ENCODE results near the gene SLC16A10.
"Not testable (repeated sequence)": the region's sequence is repeated elsewhere in the genome, so short reads cannot be mapped to it uniquely, and the experiment has no call there.

Gene SLC16A10

DNA sequence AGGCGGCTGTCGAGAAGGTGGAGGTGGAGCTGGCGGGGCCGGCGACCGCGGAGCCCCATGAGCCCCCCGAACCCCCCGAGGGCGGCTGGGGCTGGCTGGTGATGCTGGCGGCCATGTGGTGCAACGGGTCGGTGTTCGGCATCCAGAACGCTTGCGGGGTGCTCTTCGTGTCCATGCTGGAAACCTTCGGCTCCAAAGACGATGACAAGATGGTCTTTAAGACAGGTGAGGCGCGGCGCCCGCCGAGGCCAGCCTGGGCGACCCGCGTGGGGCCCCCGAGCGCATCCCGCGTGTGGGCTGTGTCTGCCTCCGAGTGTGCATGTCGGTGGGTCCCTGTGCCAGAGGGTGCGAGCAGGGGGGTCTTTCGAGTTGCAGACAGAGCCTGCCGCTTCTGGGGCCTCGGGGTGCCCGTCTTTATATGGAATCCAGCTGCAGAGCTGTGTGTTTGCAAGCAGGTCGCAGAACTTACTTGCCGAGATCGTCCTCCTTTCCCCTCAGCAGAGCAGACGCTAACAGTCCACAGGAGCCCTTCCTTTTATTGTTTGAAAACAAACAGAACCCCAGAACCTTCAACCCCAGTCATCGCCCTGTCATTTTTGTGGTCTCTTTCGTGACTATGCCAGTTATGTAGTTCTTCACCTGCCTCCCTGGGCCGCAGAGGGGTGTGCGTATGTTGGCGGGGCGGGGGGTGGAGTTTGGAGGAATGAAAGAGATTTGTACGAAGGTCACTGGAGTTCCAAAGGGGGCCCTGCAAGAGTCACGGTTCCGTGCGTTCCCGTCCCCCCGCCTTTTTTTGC lies 766 bp downstream of the SLC16A10 start:
- no peak for DNase-seq

DNA sequence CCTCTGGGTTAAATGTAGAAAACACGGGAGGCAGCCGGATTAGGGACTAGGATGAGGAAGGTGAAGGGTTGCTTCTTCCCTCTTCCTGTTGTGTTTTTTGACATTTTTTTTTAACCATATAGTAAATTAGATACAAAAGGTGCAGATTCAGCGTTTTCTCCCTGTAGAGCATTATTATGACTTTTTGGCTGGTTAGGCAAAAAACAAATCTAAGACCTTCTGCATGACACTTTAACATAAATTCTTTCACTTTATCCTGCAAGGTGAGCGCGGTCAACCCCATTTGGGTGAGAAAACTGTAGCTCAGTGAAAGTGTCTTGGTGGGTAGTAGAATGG lies 1.3 kb downstream of the SLC16A10 start:
- DNase-seq: no peak

DNA sequence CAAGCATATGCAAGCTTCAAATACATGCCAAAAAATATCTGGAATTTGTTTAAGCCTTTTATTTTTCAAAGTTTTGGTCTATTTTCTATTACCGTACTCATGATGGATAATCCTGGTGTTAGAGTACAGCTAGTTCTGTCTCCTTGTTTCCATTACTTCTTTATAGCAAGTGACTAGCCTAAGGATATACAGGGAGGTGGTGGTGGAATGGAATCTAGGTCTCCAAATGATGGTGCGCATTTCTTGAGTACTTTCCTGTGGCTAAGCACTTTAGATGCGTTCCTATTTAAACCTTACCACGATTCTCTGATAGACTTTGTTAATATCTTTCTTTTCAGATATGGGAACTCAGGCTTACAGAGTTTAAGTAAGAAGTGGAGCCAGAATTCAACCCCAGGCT lies 3.5 kb downstream of the SLC16A10 start:
- no peak for DNase-seq

DNA sequence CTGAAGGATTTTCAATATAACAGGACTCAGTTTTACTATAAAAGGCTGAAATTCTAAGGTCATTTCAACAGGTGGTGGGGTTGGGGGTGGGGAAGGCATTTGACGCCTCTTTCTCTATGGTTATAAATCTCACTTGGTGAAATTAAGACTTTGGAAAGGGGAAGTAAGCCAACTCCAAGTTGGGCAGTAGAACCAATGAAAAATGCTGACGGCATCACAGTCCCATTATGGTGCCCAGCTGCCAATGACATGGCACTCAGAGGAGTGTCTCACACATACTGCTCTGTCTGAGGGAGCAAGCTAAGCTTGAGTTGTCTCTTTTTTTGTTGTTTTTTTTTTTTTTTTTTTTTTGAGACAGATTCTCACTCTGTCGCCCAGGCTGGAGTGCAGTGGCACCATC lies 4.7 kb downstream of the SLC16A10 start:
- DNase-seq: no peak

DNA sequence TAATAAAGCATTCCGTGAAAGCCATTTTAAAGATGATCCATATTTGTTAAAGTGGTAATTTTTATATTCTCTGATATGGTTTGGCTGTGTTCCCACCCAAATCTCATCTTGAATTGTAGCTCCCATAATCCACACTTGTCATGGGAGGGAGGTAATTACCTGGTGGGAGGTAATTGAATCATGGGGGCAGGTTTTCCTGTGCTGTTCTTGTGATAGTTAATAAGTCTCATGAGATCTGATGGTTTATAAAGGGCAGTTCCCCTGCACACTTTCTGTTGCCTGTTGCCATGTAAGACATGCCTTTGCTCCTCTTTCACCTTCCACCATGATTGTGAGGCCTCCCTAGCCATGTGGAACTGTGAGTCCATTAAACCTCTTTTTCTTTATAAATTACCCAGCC lies 8.2 kb downstream of the SLC16A10 start:
- DNase-seq: not testable (repeated sequence)

DNA sequence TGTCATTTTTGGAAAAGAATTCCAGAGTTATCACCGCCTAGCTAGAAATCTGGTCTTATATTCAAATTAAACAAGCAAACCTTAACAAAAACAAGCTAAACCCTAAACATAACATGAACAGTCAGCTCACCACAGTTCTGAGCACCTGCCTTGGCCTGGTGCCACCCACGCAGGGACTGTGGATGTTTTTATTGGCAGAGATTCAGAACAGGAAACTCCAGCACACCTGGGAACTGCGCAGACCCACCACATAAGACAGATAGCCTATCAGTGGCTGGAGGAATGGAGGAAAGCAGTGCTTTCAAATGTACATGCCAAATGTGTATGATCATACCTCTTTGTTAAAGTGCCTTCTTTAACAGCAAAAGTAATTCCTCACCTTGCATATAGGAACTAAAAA lies 8.9 kb downstream of the SLC16A10 start:
- DNase-seq: no peak

DNA sequence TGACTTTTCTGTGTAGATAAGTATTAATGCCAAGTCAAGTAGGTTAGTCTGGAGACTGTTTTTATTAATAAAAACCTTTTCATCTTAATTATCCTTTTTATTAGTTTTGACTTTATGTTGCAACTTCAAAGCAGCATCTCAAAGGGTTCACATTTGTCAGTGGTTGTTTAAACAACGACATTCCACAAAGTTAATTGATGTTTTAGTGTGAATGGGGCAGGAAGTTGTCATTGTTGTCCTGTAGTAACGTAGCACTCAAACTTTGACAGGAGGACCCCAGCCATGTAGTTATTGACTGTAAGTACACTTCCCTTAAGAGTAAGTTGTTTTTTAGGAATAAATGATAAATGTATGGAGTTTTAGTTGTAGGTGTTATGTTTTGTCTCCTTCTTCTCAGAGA lies 11.3 kb downstream of the SLC16A10 start:
- DNase-seq: no peak

DNA sequence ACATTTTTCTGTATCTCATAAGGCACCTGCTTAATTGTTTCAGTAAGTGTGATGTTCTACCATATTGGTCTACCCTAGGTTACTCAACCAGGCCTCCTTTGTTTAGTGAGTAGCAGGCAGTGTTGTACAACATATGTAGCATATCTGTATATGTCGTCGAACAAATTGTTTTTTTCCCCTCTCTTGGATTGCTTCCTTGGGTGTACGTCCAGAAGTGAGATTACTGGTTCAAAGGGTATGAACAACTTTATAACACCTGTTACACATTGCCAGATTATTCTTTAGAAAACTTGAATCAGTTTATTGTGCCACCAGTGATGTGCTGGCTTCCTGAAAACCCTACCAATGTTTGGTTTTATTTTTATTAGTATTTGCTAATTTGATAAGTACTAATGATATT lies 14.7 kb downstream of the SLC16A10 start:
- DNase-seq: no peak

DNA sequence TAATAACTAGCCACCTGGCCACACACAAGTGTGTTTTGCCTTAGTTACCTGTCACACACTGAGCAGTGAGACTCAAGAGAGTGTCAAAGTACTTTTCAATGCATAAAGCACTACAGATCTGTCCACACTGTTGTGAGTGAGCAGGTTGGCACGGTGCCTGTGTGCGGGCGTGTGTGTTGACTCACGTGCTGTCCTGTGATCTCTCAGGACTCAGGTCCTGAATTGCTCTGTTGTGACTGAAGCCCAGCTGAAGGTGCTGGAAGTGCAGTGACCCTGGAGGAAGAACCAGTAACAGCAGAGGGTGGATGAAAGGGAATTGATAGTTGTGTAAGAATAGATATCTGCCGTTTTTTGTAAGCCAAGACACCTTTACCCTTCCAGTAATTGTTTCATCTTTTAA lies 18.3 kb downstream of the SLC16A10 start:
- no peak for DNase-seq

DNA sequence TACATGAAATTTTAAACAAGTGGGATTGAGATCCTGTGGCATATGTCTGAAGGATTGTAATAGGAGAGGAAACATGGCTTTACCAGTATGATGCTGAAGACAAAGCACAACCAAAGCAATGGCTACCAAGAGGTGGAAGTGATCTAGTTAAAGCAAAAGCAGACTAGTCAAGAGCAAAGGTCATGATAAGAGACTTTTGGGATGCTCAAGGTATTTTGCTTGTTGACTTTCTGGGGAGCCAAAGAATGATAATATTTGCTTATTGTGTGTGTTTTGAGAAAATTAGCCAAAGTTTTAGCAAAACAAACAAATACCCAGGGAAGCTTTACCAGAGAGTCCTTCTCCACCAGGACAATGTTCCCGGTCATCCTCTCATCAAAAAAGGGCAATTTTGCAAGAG lies 20.3 kb downstream of the SLC16A10 start:
- no peak for DNase-seq

DNA sequence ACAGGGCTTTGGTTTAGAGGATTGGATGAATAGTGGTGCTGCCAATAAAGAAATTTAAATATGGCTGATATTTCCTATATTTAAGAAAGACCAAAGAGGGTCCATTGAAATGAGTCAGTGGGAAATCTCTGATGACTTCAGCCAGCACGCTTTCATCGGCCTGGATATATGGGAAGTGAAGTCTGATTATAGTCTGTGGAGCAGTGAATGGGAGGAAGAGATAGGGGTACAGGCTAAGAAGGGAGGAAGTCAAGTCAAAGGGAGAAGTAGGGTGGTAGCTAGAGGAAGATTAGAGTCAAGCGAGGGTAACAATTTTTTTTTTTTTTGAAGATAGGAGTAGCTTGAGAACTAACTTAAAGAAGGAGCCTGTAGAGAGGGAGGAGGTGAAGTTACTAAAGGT lies 22.7 kb downstream of the SLC16A10 start:
- no peak for DNase-seq

DNA sequence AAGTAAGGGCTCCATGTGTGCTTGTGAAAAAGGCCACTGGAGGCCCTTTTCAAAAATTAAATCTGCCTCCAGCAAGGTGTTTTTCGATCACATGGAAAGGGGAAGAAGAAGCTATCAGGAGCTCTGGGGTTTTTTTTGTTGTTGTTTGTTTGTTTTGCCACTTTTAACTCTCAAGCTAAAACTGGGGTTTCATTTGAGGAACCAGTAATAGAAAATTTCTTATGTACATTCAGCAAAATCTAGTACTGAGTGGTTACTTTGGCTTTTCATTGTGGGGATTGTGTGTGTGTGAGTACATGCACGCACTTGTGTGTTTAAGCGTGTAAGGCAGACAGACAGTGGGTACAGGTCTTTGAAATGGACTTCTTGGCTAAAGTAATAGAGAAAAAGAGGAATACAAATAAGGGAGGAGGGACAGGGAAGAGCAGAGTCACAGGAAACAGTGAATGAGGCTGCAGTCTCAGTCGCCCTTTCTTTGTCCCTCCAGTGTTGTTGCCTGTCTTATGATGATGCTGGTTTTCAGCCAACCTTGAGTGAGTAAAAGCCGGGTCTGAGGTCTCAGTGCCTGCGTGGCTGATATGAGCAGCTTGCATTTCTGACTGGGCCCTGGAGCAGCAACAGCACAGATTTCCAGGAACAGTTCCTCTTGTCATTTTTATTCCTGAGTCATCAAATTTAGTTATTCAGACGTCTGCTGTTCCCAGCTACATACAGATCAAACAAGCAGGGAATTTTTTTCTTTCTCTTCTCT lies 26.2 kb downstream of the SLC16A10 start:
- DNase-seq: no peak

DNA sequence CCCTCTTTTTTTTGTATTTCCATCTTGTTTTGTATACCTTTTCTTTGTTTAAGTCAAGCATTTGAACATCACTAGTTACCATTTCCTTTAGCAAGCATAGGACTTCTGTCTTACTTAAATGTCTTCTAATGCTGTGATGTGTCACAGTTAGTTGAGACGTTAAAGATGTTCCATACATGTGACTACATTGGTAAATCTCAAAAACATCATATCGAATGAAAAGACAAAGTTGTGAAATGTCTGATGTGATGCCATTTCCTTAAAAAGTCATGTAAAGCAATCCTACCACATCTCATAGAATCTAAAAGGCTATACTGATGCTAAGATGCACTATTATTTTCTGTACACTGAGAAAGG lies 26.8 kb downstream of the SLC16A10 start:
- DNase-seq: no peak

DNA sequence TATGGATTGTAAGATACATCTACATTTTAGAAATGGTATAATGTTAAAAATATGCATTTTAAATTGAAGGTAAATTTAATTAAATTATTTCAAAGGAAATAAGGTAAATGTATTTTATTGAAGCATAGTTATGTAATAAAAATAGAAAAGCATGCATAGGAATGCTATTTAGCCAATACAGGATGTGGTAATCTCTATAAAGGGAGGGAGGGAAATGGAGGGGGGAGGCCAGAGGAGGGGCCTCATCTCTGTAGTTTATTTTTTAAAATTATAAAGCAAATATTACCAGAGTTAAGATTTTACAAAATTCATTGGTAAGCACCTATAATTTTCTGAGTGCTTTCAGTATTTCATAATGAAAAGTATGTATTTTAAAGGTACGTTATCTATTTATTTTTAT lies 27.2 kb downstream of the SLC16A10 start:
- no peak for DNase-seq

DNA sequence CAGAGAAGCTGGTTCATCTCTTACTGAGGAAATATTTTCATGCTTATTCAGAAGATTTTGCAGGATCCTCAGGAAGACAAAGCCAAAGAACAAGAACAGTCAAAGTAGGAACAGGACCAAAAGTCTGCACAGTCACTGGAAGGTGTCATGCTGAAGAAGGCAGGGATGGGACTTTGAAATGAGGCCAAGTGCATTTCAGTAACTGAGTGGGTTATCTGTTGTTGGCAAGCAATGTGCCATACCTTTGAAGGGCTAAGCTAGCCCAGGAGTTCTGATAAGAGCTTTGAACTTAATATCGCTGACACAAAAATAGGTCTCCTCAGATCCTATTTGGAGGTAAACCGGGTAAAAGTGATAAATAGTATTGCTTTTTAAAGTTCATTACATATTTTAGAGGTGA lies 31.5 kb downstream of the SLC16A10 start:
- DNase-seq: no peak

DNA sequence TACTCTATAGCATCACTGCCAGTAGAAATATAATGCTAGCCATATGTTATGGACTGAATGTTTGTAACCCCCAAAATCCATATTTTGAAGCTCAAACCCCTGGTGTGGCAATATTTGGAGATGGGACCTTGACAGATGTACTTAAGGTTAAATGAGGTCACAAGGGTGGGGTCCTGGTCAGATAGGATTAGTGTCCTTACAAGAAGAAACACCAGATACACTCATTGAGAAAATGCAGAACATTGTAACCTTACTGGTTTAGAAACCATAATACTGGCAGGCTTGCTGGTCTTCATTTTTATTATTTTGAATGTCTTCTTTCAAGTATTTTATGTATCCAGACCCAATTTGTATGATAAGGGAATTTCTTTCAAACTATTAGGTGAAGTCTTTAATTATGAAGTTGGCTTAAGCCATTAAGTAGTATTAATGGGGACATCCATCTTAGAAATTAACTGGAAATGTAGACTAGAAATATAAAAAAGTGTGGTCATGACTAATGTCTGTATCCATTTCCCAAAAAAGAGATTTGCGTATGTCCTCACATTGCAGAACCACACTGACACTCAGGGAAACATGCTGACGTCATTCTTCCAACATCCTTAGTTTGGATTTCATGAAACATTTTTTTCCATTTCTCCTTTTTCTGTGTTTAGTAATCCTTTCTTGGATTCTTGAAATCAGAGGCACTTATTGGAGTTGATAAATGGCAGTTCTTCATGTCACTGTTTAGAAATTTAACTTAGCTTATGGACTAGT lies 32.4 kb downstream of the SLC16A10 start:
- DNase-seq: no peak

DNA sequence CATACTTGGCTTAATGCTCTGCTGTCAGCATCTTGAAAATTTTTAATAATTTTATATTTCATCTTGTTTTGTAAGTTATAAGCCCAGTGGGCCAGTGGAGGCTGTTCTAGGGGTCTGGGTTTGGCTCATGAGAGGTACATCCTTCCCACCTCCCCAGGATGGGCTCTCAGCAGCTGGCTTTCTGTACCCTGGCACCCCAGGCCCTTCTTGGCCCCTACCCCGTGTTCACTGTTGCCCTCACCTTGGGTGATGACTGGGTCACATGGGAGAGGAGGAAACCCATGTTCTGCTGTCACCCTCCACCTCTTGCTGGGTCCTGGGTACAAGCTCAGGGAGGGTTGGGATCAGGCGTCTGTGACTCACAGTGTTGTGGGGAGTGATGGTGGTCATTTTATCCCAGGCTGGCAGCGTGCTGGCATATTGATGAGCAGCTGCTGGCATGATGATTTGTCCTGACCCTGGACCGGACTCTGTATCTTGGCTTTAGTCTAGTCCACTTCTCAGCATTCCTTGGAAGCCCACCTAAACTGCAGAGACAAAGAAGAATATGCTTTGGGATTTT lies 34.6 kb downstream of the SLC16A10 start:
- no peak for DNase-seq

DNA sequence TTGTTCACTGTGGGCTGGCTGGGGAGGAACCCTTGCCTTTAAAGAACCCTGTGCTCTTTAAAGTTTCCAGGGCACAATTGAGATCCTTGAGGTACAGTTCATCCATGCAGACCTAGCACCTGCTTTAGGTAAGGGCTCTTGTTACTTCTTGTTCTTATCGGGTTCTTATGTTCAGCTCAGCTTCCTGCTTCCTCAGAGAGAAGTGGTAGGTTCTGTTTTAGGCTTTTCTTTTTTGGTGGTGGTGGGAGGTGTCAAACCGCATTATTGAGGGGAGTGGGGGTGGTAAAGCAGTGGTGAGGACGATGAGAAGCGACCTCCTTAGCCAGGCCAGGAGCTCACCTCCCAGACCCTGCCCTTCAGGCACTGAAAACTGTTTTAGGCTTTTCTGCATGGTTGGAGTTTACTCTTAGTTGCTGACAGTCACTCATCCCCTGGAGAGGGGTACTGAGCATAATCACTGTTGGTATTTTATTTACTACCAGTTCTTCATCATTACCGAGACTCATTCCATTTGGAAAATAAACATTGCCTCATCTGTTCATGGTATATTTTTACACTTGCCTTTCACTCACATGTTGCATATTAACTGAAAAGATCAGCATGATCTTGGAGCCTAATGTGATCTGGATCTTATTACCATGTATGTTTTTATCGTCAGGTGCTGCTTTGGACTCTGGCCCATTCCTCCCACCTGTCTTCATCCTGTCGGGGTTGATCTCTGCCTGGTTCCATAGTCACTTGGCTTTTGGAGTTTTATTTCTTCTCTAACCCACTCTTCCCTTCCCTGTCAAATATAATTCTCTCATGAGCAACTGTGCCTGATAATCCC lies 35.4 kb downstream of the SLC16A10 start:
- DNase-seq: no peak

DNA sequence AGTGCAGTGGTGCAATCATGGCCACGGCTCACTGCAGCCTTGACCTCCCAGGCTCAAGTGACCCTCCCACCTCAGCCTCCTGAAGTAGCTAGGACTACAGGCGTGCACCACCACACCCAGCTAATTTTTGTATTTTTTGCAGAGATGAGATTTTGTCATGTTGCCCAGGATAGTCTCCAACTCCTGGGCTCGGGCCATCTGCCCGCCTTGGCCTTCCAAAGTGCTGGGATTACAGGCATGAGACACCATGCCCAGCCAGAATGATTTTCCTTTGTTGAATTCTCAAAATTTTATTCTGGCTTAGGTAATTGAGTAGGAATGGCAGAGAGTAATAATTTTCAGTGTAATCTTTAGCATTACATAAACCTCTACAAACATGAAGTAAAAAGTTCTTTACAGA lies 37.1 kb downstream of the SLC16A10 start:
- DNase-seq: no peak

DNA sequence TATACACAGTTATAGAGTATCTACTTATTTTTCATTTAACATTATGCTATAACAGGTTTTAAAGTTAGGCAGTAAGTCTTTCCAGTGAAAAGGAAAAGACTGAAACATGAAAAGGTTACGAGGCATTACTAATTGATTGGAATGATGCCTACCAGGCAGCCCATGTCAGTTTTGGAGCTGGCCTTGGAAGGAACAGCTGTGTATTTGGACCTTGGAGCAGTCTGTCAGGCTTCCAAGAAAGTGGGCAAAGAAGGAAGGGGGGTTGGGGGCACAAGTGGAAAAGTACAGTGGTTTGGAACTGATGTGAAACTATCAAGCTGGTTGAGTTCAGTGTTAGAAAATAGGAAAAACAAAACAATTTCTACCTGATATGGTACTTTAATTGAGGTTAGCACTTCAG lies 41.7 kb downstream of the SLC16A10 start:
- no peak for DNase-seq

DNA sequence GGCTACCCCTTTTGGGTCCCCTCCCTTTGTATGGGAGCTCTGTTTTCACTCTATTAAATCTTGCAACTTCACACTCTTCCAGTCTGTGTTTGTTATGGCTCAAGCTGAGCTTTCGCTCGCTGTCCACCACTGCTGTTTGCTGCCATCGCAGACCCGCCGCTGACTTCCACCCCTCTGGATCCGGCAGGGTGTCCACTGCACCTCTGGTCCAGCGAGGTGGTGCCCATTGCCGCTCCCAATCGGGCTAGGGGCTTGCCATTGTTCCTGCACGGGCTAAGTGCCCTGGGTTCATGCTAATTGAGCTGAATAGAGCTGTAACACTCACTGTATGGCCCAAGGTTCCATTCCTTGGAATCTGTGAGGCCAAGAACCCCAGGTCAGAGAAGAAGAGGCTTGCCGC lies 43.7 kb downstream of the SLC16A10 start:
- not testable (repeated sequence) for DNase-seq

DNA sequence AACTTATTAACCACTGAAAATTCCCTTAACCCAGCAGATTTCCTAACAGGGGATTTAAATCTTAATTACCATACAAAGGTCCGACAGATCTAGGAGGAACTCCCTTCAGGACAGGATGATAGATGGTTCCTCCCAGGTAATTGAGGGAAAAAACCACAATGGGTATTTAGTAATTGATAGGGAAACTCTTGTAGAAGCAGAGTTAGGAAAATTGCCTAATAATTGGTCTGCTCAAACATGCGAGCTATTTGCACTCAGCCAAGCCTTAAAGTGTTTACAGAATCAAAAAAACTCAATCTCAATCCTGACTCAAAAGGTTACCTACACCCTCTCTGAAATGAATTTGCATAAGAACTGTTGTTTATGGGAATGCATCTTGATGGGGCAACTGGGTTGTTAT lies 45.4 kb downstream of the SLC16A10 start:
- DNase-seq: not testable (repeated sequence)
